ENCODE measurements around the gene PIM2.

PIM2 gene

GRCh38 chrX:48902135-48902534 lies 16.7 kb downstream of the PIM2 start:
- TF ChIP-seq FOXP2 (optimal IDR thresholded peaks at IDR 0.05; ENCODE audit: borderline replicate concordance, extremely low read depth, extremely low read length, insufficient read depth) (no peak), REST (IDR thresholded peaks at IDR 0.05; ENCODE audit: insufficient read depth in 1 of 2, low read depth in 2 of 2, low read length in 2 of 2) (no peak), TAF1 (IDR thresholded peaks at IDR 0.05; ENCODE audit: borderline replicate concordance, insufficient read depth, low read length) (no peak), SIN3A (IDR thresholded peaks at IDR 0.05; ENCODE audit: borderline replicate concordance, insufficient read depth, low read length) (no peak), POLR2AphosphoS5 (IDR thresholded peaks at IDR 0.05; ENCODE audit: low read depth, low read length) (no peak)

- no peak for TF ChIP-seq REST (IDR thresholded peaks at IDR 0.05; ENCODE audit: insufficient read depth in 1 of 2, low read depth in 2 of 2, low read length in 2 of 2)
- TF ChIP-seq POLR2AphosphoS5 (IDR thresholded peaks at IDR 0.05; ENCODE audit: low read depth, low read length): no peak
- TF ChIP-seq SIN3A (IDR thresholded peaks at IDR 0.05; ENCODE audit: borderline replicate concordance, insufficient read depth, low read length): no peak
- TF ChIP-seq TAF1 (IDR thresholded peaks at IDR 0.05; ENCODE audit: borderline replicate concordance, insufficient read depth, low read length): no peak
- TF ChIP-seq FOXP2 (optimal IDR thresholded peaks at IDR 0.05; ENCODE audit: borderline replicate concordance, extremely low read depth, extremely low read length, insufficient read depth): no peak
These were observed 17.8 kb downstream of the PIM2 start for GRCh38 chrX:48901069-48901468.

- TF ChIP-seq SIN3A (IDR thresholded peaks at IDR 0.05; ENCODE audit: borderline replicate concordance, insufficient read depth, low read length) (no peak), TAF1 (IDR thresholded peaks at IDR 0.05; ENCODE audit: borderline replicate concordance, insufficient read depth, low read length) (no peak), FOXP2 (optimal IDR thresholded peaks at IDR 0.05; ENCODE audit: borderline replicate concordance, extremely low read depth, extremely low read length, insufficient read depth) (no peak)
These were observed 19.8 kb downstream of the PIM2 start for GRCh38 chrX:48899078-48899410.

- peak; percentile 42; the same call in 1 of the 2 replicates for TF ChIP-seq SIN3A (IDR thresholded peaks at IDR 0.05; ENCODE audit: borderline replicate concordance, insufficient read depth, low read length)
- peak; percentile 92 for TF ChIP-seq POLR2AphosphoS5 (IDR thresholded peaks at IDR 0.05; ENCODE audit: low read depth, low read length)
- no peak for TF ChIP-seq REST (IDR thresholded peaks at IDR 0.05; ENCODE audit: insufficient read depth in 1 of 2, low read depth in 2 of 2, low read length in 2 of 2)
- TF ChIP-seq FOXP2 (optimal IDR thresholded peaks at IDR 0.05; ENCODE audit: borderline replicate concordance, extremely low read depth, extremely low read length, insufficient read depth): no peak
- peak; percentile 80; the same call in 1 of the 2 replicates for TF ChIP-seq TAF1 (IDR thresholded peaks at IDR 0.05; ENCODE audit: borderline replicate concordance, insufficient read depth, low read length)
These were observed 21.1 kb downstream of the PIM2 start, which contains the start of the genes PQBP1 and TIMM17B for GRCh38 chrX:48897625-48898306. TSS of gene PQBP1 (plus strand) at chrX:48897930. CDS start at chrX:48898510, 580 bp downstream. TSS of gene TIMM17B (minus strand) at chrX:48897768. CDS start at chrX:48897749, 19 bp downstream.

GRCh38 chrX:48897157-48897624 lies 21.6 kb downstream of the PIM2 start:
- TF ChIP-seq POLR2AphosphoS5 (IDR thresholded peaks at IDR 0.05; ENCODE audit: low read depth, low read length) (no peak), REST (IDR thresholded peaks at IDR 0.05; ENCODE audit: insufficient read depth in 1 of 2, low read depth in 2 of 2, low read length in 2 of 2) (no peak), TAF1 (IDR thresholded peaks at IDR 0.05; ENCODE audit: borderline replicate concordance, insufficient read depth, low read length) (no peak), FOXP2 (optimal IDR thresholded peaks at IDR 0.05; ENCODE audit: borderline replicate concordance, extremely low read depth, extremely low read length, insufficient read depth) (no peak), SIN3A (IDR thresholded peaks at IDR 0.05; ENCODE audit: borderline replicate concordance, insufficient read depth, low read length) (no peak)

Data from PFSK-1 (cell line).